MCF 10A (cell line): Measurements from ENCODE around the gene NAT16. TPM values are rescaled to one million over a fixed set of nuclear protein-coding genes. Genes with fewer than 3 reads are reported as not detected.
A peak's percentile ranks its signal among the peaks of the same experiment; 100 is the strongest.

ENCODE experiments used
- BruUV-seq: library from RNA; stranded (reverse); fragments of 400-500 nt; replicated peaks from 2 replicates; lab custom pipeline; 2021; lab: Mats Ljungman, UMichigan
- CTCF ChIA-PET: fragments of 300-600 bp; sonication (Branson Sonifier 250); formaldehyde crosslinking; extraction: SDS; loops from one replicate; lab custom pipeline; 2021; ENCODE audit warnings: antibody characterized with exemption, inconsistent platforms; lab: Yijun Ruan, JAX
- POLR2A ChIA-PET: fragments of 300-600, 350-650 bp; sonication (Branson Sonifier 250); formaldehyde crosslinking; extraction: SDS; loops from one replicate; lab custom pipeline; 2020; ENCODE audit warnings: antibody characterized with exemption, inconsistent platforms; lab: Yijun Ruan, JAX
- DNase-seq: peaks from one replicate; pipeline ENCODE4 v3.0.0-alpha.2; 2018; ENCODE audit not compliant: unreplicated experiment
- H3K27ac Mint-ChIP-seq: one replicate; pipeline ENCODE4 v1.8.0; 2022; ENCODE audit warnings: mild to moderate bottlenecking, low read depth, mixed read lengths; ENCODE audit not compliant: unreplicated experiment
- H3K27me3 Mint-ChIP-seq: one replicate; pipeline ENCODE4 v1.8.0; 2022; ENCODE audit warnings: mixed read lengths; ENCODE audit not compliant: insufficient read depth, unreplicated experiment
- H3K36me3 Mint-ChIP-seq: one replicate; pipeline ENCODE4 v1.8.0; 2022; ENCODE audit warnings: mild to moderate bottlenecking, moderate library complexity, mixed read lengths; ENCODE audit not compliant: insufficient read depth, unreplicated experiment
- H3K4me1 Mint-ChIP-seq: one replicate; pipeline ENCODE4 v1.8.0; 2022; ENCODE audit warnings: mixed read lengths; ENCODE audit not compliant: insufficient read depth, unreplicated experiment
- H3K4me3 Mint-ChIP-seq: one replicate; pipeline ENCODE4 v1.8.0; 2022; ENCODE audit warnings: mild to moderate bottlenecking, moderate library complexity, mixed read lengths; ENCODE audit not compliant: unreplicated experiment
- H3K9me3 Mint-ChIP-seq: one replicate; pipeline ENCODE4 v1.8.0; 2022; ENCODE audit warnings: mixed read lengths; ENCODE audit not compliant: unreplicated experiment
- CTCF ChIP-seq: fragments of 200-600 bp; IDR thresholded peaks from one replicate; pipeline ENCODE4 v1.8.0; 2022; ENCODE audit warnings: antibody characterized with exemption, mild to moderate bottlenecking; ENCODE audit not compliant: unreplicated experiment
- intact Hi-C: fragments of 100-400 bp; cut with micrococcal nuclease; formaldehyde crosslinking; loops from 2 replicates; pipeline ENCODE4 v1.14.1; 2022
- total RNA-seq: library from RNA; stranded (reverse); gene quantifications from 2 replicates; pipeline ENCODE4 v1.2.3, GENCODE V29; 2022

The NAT16 gene
- total RNA-seq, 1 experiment from 2014 or later = not detected

GRCh38 chr7:101155303-101155702 lies 24.8 kb downstream of the NAT16 start:
- ChIA-PET CTCF (interaction anchor here (0.6 to 6.6 kb wide), 11 partner anchors 13 to 145 kb away, joined by 3 to 70 read pairs (median 4); no protein-coding TSS in a partner anchor), POLR2A (interaction anchor here (0.6 to 3.5 kb wide), 16 partner anchors 10 to 1719 kb away, joined by 3 to 28 read pairs (median 4); partner anchors contain the start of genes PLOD3, SERPINE1, TRIM56 and VGF)
- H3K27me3 Mint-ChIP-seq = peaks cover 17% of the 10 kb centered on the region
- H3K4me1 Mint-ChIP-seq = peaks cover 35% of the 10 kb centered on the region
- no TSS peak for BruUV-seq
- intact Hi-C loops = no loop called here
- H3K27ac Mint-ChIP-seq = peak overlapping the region; percentile 87
- no peak for TF ChIP-seq CTCF
- H3K36me3 Mint-ChIP-seq = peaks cover 34% of the 10 kb centered on the region
- DNase-seq = no peak
- no peaks in the 10 kb centered on the region for H3K9me3 Mint-ChIP-seq
- peak overlapping the region; percentile 82 for H3K4me3 Mint-ChIP-seq

GRCh38 chr7:101154693-101155102 lies 25.4 kb downstream of the NAT16 start:
- POLR2A ChIA-PET = interaction anchor here (0.7 to 3.5 kb wide), 16 partner anchors 10 to 1719 kb away, joined by 3 to 28 read pairs (median 4); partner anchors contain the start of genes PLOD3, SERPINE1, TRIM56 and VGF
- intact Hi-C loops = no loop called here
- DNase-seq = no peak
- peak overlapping the region; percentile 82 for H3K4me3 Mint-ChIP-seq
- no peaks in the 10 kb centered on the region for H3K9me3 Mint-ChIP-seq
- no TSS peak for BruUV-seq
- peaks cover 29% of the 10 kb centered on the region for H3K4me1 Mint-ChIP-seq
- CTCF ChIA-PET = interaction anchor here (0.6 to 6.6 kb wide), 8 partner anchors 12 to 128 kb away, joined by 3 to 70 read pairs (median 7); no protein-coding TSS in a partner anchor
- TF ChIP-seq CTCF = no peak
- H3K27me3 Mint-ChIP-seq = peaks cover 17% of the 10 kb centered on the region
- H3K27ac Mint-ChIP-seq = peak overlapping the region; percentile 87
- H3K36me3 Mint-ChIP-seq = peaks cover 29% of the 10 kb centered on the region

GRCh38 chr7:101153969-101154692 lies 26.0 kb downstream of the NAT16 start, which contains the start of gene AP1S1:
Gene AP1S1 (plus strand): TSS chr7:101154476. CDS start chr7:101154515, 39 bp downstream.
- ChIA-PET CTCF (interaction anchor here (0.8 to 6.6 kb wide), 4 partner anchors 12 to 90 kb away, joined by 5 to 70 read pairs (median 15); partner anchors contain the start of gene FIS1), POLR2A (interaction anchor here (0.6 to 3.5 kb wide), 7 partner anchors 9 to 423 kb away, joined by 3 to 28 read pairs (median 4); partner anchors contain the start of genes VGF and ZNHIT1)
- H3K36me3 Mint-ChIP-seq = peaks cover 24% of the 10 kb centered on the region
- peaks cover 17% of the 10 kb centered on the region for H3K27me3 Mint-ChIP-seq
- TF ChIP-seq CTCF = no peak
- H3K4me3 Mint-ChIP-seq = peak within 1 kb of the TSS; percentile 82
- intact Hi-C loops = no loop called here
- BruUV-seq = no TSS peak
- peak within 1 kb of the TSS; percentile 87 for H3K27ac Mint-ChIP-seq
- peak; percentile 93 for DNase-seq
- H3K9me3 Mint-ChIP-seq = no peaks in the 10 kb centered on the region
- peaks cover 23% of the 10 kb centered on the region for H3K4me1 Mint-ChIP-seq
